ENCODE data around the gene BAIAP2. TPM values are rescaled to one million over a fixed set of nuclear protein-coding genes. Genes with fewer than 3 reads are reported as not detected.

The BAIAP2 gene
- total and polyA plus RNA-seq, 2 of the 13 experiments (the other 11 are each of a cell fraction or from before 2014, with no cell fraction given) = 22.5 to 24.0 TPM

DNA sequence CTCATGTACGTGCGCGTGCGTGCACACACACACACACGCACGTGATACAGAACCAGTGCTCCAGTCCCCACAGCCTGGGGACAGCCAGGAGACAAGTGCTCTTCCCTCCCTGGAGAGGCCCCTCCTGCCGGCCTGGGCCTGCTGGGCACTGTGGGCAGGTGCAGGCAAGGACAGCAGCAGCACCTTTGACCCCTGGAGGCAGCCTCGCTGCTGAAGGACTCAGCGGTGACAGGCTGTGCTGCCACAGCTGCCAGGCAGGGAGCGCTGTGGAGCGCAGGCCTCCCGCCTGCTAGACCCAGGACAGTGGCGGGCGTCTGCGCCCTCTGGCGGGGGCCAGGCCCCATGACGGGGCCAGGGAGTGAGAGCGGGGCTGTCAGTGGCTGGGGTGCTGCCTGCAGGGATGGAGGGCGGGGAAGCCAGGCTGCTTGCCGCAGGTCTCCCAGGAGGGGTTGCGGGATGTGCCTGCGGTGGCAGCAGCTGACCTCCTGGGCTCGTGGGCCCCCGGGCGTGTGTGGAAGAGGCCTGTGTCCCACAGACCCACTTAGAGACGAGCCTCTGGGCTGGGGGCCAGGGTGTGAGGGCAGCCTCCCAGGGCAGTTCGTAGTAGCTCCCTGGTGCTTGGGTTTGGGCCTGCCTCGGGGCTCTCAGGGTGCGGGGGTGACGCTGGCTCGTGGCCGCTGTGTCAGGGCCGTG, 66.8 kb downstream of the BAIAP2 start (continued):
- TF ChIP-seq IKZF4 (CRISPR knock-in tag; IDR thresholded peaks at IDR 0.05; ENCODE audit: borderline replicate concordance, low read depth, not compliant biosample characterization) (peak; percentile 94), ZNF296 (CRISPR knock-in tag; conservative IDR thresholded peaks at IDR 0.05) (peak; percentile 95; the same call in 1 of the 2 replicates), ZSCAN20 (CRISPR knock-in tag; IDR thresholded peaks at IDR 0.05; ENCODE audit: borderline replicate concordance) (0 out of 2 replicates have a peak, but pooled peaks have one; percentile 84), GLI4 (CRISPR knock-in tag; IDR thresholded peaks at IDR 0.05; ENCODE audit: borderline replicate concordance) (peak; percentile 79; the same call in 1 of the 2 replicates), FOXM1 (CRISPR knock-in tag; IDR thresholded peaks at IDR 0.05) (no peak), SAP130 (CRISPR knock-in tag; IDR thresholded peaks at IDR 0.05; ENCODE audit: low read depth) (peak; percentile 94), SRSF4 (IDR thresholded peaks at IDR 0.05; ENCODE audit: low read depth, low read length, poor library complexity, severe bottlenecking) (no peak), SOX5 (CRISPR knock-in tag; IDR thresholded peaks at IDR 0.05; ENCODE audit: borderline replicate concordance) (peak; percentile 76; the same call in 1 of the 2 replicates), AGO1 (IDR thresholded peaks at IDR 0.05; ENCODE audit: low read depth, low read length, poor library complexity, severe bottlenecking) (peak; percentile 88), ZNF121 (CRISPR knock-in tag; IDR thresholded peaks at IDR 0.05) (peak; percentile 83), ZNF724P (CRISPR knock-in tag; IDR thresholded peaks at IDR 0.05; ENCODE audit: borderline replicate concordance) (peak; percentile 90; the same call in 1 of the 2 replicates), SRF (IDR thresholded peaks at IDR 0.05; ENCODE audit: low read depth, low read length) (0 out of 2 replicates have a peak, but pooled peaks have one; percentile 20), FOXJ3 (CRISPR knock-in tag; IDR thresholded peaks at IDR 0.05; ENCODE audit: borderline replicate concordance) (peak; percentile 88; the same call in 1 of the 2 replicates), HMG20B (CRISPR knock-in tag; conservative IDR thresholded peaks at IDR 0.05) (peak; percentile 67; the same call in 1 of the 2 replicates)
- TF ChIP-seq, protein P1, sequence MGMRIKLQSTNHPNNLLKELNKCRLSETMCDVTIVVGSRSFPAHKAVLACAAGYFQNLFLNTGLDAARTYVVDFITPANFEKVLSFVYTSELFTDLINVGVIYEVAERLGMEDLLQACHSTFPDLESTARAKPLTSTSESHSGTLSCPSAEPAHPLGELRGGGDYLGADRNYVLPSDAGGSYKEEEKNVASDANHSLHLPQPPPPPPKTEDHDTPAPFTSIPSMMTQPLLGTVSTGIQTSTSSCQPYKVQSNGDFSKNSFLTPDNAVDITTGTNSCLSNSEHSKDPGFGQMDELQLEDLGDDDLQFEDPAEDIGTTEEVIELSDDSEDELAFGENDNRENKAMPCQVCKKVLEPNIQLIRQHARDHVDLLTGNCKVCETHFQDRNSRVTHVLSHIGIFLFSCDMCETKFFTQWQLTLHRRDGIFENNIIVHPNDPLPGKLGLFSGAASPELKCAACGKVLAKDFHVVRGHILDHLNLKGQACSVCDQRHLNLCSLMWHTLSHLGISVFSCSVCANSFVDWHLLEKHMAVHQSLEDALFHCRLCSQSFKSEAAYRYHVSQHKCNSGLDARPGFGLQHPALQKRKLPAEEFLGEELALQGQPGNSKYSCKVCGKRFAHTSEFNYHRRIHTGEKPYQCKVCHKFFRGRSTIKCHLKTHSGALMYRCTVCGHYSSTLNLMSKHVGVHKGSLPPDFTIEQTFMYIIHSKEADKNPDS (CRISPR knock-in tag; IDR thresholded peaks at IDR 0.05) = no peak; the same call in 1 of the 2 replicates
- TF ChIP-seq, protein P2, sequence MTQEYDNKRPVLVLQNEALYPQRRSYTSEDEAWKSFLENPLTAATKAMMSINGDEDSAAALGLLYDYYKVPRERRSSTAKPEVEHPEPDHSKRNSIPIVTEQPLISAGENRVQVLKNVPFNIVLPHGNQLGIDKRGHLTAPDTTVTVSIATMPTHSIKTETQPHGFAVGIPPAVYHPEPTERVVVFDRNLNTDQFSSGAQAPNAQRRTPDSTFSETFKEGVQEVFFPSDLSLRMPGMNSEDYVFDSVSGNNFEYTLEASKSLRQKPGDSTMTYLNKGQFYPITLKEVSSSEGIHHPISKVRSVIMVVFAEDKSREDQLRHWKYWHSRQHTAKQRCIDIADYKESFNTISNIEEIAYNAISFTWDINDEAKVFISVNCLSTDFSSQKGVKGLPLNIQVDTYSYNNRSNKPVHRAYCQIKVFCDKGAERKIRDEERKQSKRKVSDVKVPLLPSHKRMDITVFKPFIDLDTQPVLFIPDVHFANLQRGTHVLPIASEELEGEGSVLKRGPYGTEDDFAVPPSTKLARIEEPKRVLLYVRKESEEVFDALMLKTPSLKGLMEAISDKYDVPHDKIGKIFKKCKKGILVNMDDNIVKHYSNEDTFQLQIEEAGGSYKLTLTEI (CRISPR knock-in tag; conservative IDR thresholded peaks at IDR 0.05) = no peak
- TF ChIP-seq, protein P3, sequence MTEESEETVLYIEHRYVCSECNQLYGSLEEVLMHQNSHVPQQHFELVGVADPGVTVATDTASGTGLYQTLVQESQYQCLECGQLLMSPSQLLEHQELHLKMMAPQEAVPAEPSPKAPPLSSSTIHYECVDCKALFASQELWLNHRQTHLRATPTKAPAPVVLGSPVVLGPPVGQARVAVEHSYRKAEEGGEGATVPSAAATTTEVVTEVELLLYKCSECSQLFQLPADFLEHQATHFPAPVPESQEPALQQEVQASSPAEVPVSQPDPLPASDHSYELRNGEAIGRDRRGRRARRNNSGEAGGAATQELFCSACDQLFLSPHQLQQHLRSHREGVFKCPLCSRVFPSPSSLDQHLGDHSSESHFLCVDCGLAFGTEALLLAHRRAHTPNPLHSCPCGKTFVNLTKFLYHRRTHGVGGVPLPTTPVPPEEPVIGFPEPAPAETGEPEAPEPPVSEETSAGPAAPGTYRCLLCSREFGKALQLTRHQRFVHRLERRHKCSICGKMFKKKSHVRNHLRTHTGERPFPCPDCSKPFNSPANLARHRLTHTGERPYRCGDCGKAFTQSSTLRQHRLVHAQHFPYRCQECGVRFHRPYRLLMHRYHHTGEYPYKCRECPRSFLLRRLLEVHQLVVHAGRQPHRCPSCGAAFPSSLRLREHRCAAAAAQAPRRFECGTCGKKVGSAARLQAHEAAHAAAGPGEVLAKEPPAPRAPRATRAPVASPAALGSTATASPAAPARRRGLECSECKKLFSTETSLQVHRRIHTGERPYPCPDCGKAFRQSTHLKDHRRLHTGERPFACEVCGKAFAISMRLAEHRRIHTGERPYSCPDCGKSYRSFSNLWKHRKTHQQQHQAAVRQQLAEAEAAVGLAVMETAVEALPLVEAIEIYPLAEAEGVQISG (CRISPR knock-in tag; IDR thresholded peaks at IDR 0.05) = peak; percentile 91
- TF ChIP-seq, protein P4, sequence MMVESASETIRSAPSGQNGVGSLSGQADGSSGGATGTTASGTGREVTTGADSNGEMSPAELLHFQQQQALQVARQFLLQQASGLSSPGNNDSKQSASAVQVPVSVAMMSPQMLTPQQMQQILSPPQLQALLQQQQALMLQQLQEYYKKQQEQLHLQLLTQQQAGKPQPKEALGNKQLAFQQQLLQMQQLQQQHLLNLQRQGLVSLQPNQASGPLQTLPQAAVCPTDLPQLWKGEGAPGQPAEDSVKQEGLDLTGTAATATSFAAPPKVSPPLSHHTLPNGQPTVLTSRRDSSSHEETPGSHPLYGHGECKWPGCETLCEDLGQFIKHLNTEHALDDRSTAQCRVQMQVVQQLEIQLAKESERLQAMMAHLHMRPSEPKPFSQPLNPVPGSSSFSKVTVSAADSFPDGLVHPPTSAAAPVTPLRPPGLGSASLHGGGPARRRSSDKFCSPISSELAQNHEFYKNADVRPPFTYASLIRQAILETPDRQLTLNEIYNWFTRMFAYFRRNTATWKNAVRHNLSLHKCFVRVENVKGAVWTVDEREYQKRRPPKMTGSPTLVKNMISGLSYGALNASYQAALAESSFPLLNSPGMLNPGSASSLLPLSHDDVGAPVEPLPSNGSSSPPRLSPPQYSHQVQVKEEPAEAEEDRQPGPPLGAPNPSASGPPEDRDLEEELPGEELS (CRISPR knock-in tag; IDR thresholded peaks at IDR 0.05) = peak; percentile 81
